Heart left ventricle (tissue), 16 donors: Measurements from ENCODE around the gene AK3. TPM values are rescaled to one million over a fixed set of nuclear protein-coding genes. Genes with fewer than 3 reads are reported as not detected.

ENCODE experiments used
- ATAC-seq, 4 donors: fragments of 200-7000 bp; cut with Tn5 transposase; one replicate each; pipeline ENCODE4 v1.9.1; 2020 to 2022; ENCODE audit warnings: moderate library complexity in 4 of 4, mild to moderate bottlenecking in 3 of 4, moderate number of reproducible peaks in 1 of 4
- DNase-seq, 5 donors: peaks; one replicate each; pipeline ENCODE4 v3.0.0-alpha.2; 2020
- H3K27ac ChIP-seq, 12 donors: fragments of 200-600 bp; sonication (generic) in 4 of 12; one replicate each; pipeline versions ENCODE4 v1.5.0 to v1.8.0; 2016 to 2022; ENCODE audit warnings: mild to moderate bottlenecking in 2 of 12
- H3K27me3 ChIP-seq, 9 donors: fragments of 200-600 bp; sonication (generic) in 2 of 9; one replicate each; pipeline versions ENCODE4 v1.5.1 to v1.8.0; 2016 to 2022; ENCODE audit warnings: mild to moderate bottlenecking in 3 of 9
- H3K36me3 ChIP-seq, 9 donors: fragments of 200-600 bp; sonication (generic) in 2 of 9; one replicate each; pipeline versions ENCODE4 v1.5.0 to v1.8.0; 2018 to 2022; ENCODE audit warnings: mild to moderate bottlenecking in 2 of 9
- H3K4me1 ChIP-seq, 12 donors: fragments of 200-600 bp; sonication (generic) in 4 of 12; one replicate each; pipeline versions ENCODE4 v1.5.0 to v1.8.0; 2016 to 2022; ENCODE audit warnings: mild to moderate bottlenecking in 3 of 12
- H3K4me3 ChIP-seq, 12 donors: fragments of 200-600 bp; sonication (generic) in 4 of 12; one replicate each; pipeline versions ENCODE4 v1.5.0 to v1.8.0; 2017 to 2022; ENCODE audit warnings: mild to moderate bottlenecking in 9 of 12, moderate library complexity in 4 of 12
- H3K9me3 ChIP-seq, 12 donors: fragments of 200-600 bp; sonication (generic) in 4 of 12; one replicate each; pipeline versions ENCODE4 v1.5.0 to v1.8.0; 2016 to 2022; ENCODE audit warnings: mild to moderate bottlenecking in 1 of 12
- CTCF ChIP-seq, 12 donors: fragments of 200-600 bp; sonication (generic) in 4 of 12; IDR thresholded peaks; one replicate each; pipeline versions ENCODE4 v1.5.0 to v1.8.0; 2018 to 2022; ENCODE audit warnings: antibody characterized with exemption in 12 of 12, mild to moderate bottlenecking in 5 of 12
- POLR2A ChIP-seq, 2 donors: fragments of 450-650 bp; IDR thresholded peaks; one replicate each; pipeline ENCODE4 v1.6.1; 2017; ENCODE audit warnings: antibody characterized with exemption in 2 of 2, mild to moderate bottlenecking in 2 of 2, moderate library complexity in 2 of 2
- WGBS, 4 donors: extraction: QIAGEN DNeasy Blood & Tissue Kit in 2 of 4; methylation state at CpG; one replicate each; pipeline versions ENCODE4 v1.1.5 to v1.1.7; 2013 to 2018; 5-methylcytosine and 5-hydroxymethylcytosine counted together
- intact Hi-C, 10 donors: fragments of 100-400 bp; cut with DNase I; formaldehyde crosslinking; loops; one replicate each; pipeline versions ENCODE4 v1.11.1 to v1.14.2; 2022
- polyA plus RNA-seq, 2 donors: library from polyadenylated mRNA; stranded (reverse); fragments of 200-250 nt; gene quantifications; one replicate each; pipeline ENCODE4 v1.2.3, GENCODE V29; 2013
- total RNA-seq, 9 donors: library from RNA; depleted of rRNA in 2 of 9; stranded (reverse); fragments of >200 nt in 2 of 9; fragmentation: NEBNext Ultra II Directional in 3 of 9; extraction: Animal tissue kit (Norgen Biotek cat#: 25700) in 3 of 9; gene quantifications; one replicate each; pipeline versions ENCODE4 v1.1.0 to v1.2.4, GENCODE V29; 2016 to 2023
- donor health status: ischemic (EF 13 %, LVEDD 7.1; RV severe dilation, severe dysfunction).
- donor health status: healthy with polysubstance abuse.
- donor health status: DM: no; HTN: yes; CAD: no.
- donor health status: DM: no; HTN: no; CAD: no.
- donor health status: ischemic (EF 25% LVEDD 6.9; RV normal size, moderate dysfunction).
- donor health status: ischemic (EF 25% LVEDD 5.7; RV mildly dilated, moderate dysfunction).
- donor health status: healthy.
- donor health status: DM: yes; HTN: yes; CAD: no.
- donor health status: ischemic (EF 35%, LVEDD 5.7; RV mildly dilated, moderate dysfunction).
- donor health status: nonischemic (EF 11% LVEDD 7.7; RV severe dilation, severe dysfunction).
- donor health status: DM: yes; HTN: yes; CAD: no.
- donor health status: PGD.
- donor health status: ischemic (EF 29% LVEDD 5.4; RV normal size, mild dysfunction).
- donor health status: nonischemic (EF 23%, LVEDD 6.1; RV moderate dilation, normal function).

Gene AK3
- total and polyA plus RNA-seq, 11 donors, result 47.8 to 231 (median 149) TPM

- Histone ChIP-seq H3K4me1 (peaks cover 0 to 44% (median 11%) of the 10 kb centered on the region in 12 donors), H3K36me3 (no peaks in the 10 kb centered on the region), H3K4me3 (no peak overlapping the region), H3K9me3 (no peaks in the 10 kb centered on the region), H3K27me3 (no peaks in the 10 kb centered on the region), H3K27ac (no peak overlapping the region)
- WGBS, 4 donors, result 65 to 82% (median 79%) methylated on average over 3 of the region's 3 CpGs
- DNase-seq, result no peak
- ATAC-seq, result no peak
- intact Hi-C loops, result loop anchor here in 8 of 10 donors (5.0 to 10.0 kb wide), 12 partner anchors 33 to 838 kb away; partner anchors contain the start of genes JAK2 (in 4 of the 8) and PLGRKT (in 2 of the 8)
- no peak for TF ChIP-seq CTCF (IDR thresholded peaks at IDR 0.05)
- TF ChIP-seq POLR2A (IDR thresholded peaks at IDR 0.05), result no peak
Observed at GRCh38 chr9:4764033-4764432, 23.0 kb upstream of the AK3 start.

- Histone ChIP-seq H3K4me1 (peaks cover 0 to 45% (median 11%) of the 10 kb centered on the region in 12 donors), H3K36me3 (no peaks in the 10 kb centered on the region), H3K27ac (peak overlapping the region in 8 of 12 donors; percentile 3 to 63 (median 36)), H3K4me3 (peak overlapping the region in 10 of 12 donors; percentile 6 to 39 (median 32)), H3K9me3 (no peaks in the 10 kb centered on the region), H3K27me3 (no peaks in the 10 kb centered on the region)
- intact Hi-C loops, result loop anchor here in 9 of 10 donors (1.0 to 10.0 kb wide), 16 partner anchors 34 to 839 kb away; partner anchors contain the start of genes JAK2 (in 5 of the 9) and PLGRKT (in 2 of the 9)
- DNase-seq, result peak in 4 of 5 donors; percentile 25 to 56 (median 36)
- TF ChIP-seq CTCF (IDR thresholded peaks at IDR 0.05), result peak in 3 of 12 donors; percentile 1 to 32 (median 22)
- TF ChIP-seq POLR2A (IDR thresholded peaks at IDR 0.05), result no peak
- peak; percentile 67 to 81 (median 77) for ATAC-seq
- WGBS, 4 donors, result 27 to 40% (median 34%) methylated on average over 14 of the region's 14 CpGs
Observed at GRCh38 chr9:4762886-4763541, 22.0 kb upstream of the AK3 start.

- 26 to 31% (median 29%) methylated on average over 22 of the region's 22 CpGs for WGBS, 4 donors
- Histone ChIP-seq H3K4me3 (peak overlapping the region in 9 of 12 donors; percentile 7 to 39 (median 32)), H3K27ac (peak overlapping the region in 6 of 12 donors; percentile 3 to 63 (median 36)), H3K4me1 (peaks cover 0 to 45% (median 11%) of the 10 kb centered on the region in 12 donors), H3K27me3 (no peaks in the 10 kb centered on the region), H3K36me3 (no peaks in the 10 kb centered on the region), H3K9me3 (no peaks in the 10 kb centered on the region)
- ATAC-seq, result peak; percentile 32 to 62 (median 50)
- TF ChIP-seq POLR2A (IDR thresholded peaks at IDR 0.05), result no peak
- TF ChIP-seq CTCF (IDR thresholded peaks at IDR 0.05), result peak; percentile 61 to 91 (median 81)
- DNase-seq, result peak in 4 of 5 donors; percentile 59 to 71 (median 66)
- intact Hi-C loops, result loop anchor here in 9 of 10 donors (1.0 to 10.0 kb wide), 16 partner anchors 35 to 840 kb away; partner anchors contain the start of genes JAK2 (in 5 of the 9) and PLGRKT (in 2 of the 9)
Observed at GRCh38 chr9:4762108-4762885, 21.3 kb upstream of the AK3 start.
